Fibroblast of the aortic adventitia (primary cell): ENCODE data around the gene LRFN4. TPM values are rescaled to one million over a fixed set of nuclear protein-coding genes. Genes with fewer than 3 reads are reported as not detected.

ENCODE experiments used
- DNase-seq: peaks from one replicate; pipeline ENCODE4 v3.0.0-alpha.2; 2010; ENCODE audit warnings: low read depth
- H3K4me3 ChIP-seq: 2 replicates; pipeline ENCODE4 v1.5.1; 2011; ENCODE audit warnings: low read depth, mild to moderate bottlenecking, control low read depth, low read length, moderate library complexity
- total RNA-seq: library from RNA; depleted of rRNA; stranded (reverse); fragments of >200 nt; gene quantifications from 2 replicates; pipeline ENCODE4 v1.2.3, GENCODE V29; 2012; ENCODE audit warnings: low replicate concordance
- TF ChIP-seq, protein P1 (sequence below): IDR thresholded peaks from 2 replicates; pipeline ENCODE4 v1.5.1; 2011; ENCODE audit warnings: mild to moderate bottlenecking, low read length, control low read depth, inconsistent platforms; ENCODE audit not compliant: insufficient read depth

The LRFN4 gene
- total RNA-seq, 1 donor = 25.8 TPM

DNA sequence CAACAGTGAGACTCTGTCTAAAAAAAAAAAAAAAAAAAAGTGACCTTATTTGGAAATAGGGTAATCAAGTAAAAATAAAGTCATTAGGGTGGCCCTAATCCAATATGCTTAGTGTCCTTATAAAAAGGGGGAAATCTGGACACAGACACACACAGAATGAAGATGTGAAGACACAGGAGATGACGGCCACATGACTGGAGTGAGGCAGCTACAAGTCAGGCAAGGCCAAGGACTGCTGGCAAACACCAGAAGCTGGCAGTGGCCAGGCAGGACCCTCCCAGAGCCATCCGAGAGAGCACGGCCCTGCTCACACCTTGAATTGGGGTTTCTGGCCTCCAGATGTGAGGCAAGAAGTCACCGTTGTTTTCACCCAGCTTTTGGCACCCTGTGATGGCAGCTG is 28.6 kb downstream of the LRFN4 start:
- no peak overlapping the region for H3K4me3 ChIP-seq
- TF ChIP-seq, protein P1, sequence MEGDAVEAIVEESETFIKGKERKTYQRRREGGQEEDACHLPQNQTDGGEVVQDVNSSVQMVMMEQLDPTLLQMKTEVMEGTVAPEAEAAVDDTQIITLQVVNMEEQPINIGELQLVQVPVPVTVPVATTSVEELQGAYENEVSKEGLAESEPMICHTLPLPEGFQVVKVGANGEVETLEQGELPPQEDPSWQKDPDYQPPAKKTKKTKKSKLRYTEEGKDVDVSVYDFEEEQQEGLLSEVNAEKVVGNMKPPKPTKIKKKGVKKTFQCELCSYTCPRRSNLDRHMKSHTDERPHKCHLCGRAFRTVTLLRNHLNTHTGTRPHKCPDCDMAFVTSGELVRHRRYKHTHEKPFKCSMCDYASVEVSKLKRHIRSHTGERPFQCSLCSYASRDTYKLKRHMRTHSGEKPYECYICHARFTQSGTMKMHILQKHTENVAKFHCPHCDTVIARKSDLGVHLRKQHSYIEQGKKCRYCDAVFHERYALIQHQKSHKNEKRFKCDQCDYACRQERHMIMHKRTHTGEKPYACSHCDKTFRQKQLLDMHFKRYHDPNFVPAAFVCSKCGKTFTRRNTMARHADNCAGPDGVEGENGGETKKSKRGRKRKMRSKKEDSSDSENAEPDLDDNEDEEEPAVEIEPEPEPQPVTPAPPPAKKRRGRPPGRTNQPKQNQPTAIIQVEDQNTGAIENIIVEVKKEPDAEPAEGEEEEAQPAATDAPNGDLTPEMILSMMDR = no peak
- DNase-seq = no peak

DNA sequence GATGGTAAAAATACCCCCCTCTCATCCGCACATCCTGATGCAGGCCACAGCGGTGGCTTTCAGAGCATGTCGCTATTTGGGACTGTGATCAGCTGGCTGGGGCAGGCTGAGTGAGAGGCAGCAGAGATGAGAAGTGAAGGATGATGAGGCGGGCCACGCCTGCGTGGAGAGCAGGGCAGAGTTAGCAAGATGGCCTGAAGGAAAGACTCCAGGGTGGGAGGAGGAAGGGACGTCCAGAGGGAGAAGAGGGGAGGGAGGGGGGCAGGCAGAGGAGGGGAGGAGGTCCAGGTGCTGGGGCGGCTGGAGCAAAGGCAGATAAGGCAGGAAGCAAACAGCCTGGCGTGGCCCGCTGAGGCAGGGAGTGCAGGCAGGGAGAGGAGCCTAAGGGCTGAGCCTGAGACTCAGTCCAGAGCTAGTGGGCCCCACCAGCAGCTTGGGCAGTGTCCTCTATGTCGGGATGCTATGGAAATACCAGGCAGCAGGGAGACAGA is 29.1 kb downstream of the LRFN4 start:
- TF ChIP-seq, protein P1 = no peak
- DNase-seq = no peak

DNA sequence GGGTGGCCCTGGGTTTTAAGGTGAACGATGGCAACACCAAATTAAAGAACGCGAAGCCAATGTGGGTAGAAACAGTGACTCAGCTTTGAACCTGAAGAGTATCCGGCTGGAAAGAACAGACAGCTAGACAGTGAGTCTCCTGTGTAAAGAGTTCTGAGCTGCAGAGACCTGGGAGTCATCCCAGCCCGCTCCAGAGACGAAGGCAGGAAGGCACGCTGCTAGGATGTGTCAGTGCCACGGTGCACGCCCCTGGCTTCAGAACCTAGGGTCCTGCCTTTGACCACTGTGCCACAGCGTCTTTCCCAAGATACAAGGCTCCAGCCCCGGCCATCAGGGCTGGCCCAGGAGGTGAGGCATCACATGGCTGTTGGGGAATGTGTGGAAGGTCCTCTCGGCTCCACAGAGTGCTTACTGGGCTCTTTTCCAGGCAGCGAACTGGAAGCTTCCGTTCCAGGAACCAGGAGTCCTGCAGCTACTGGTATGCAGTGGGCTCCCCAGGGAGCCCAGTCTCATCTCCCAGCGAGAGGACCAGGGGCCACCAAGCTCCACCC is 29.9 kb downstream of the LRFN4 start:
- H3K4me3 ChIP-seq = no peak overlapping the region
- DNase-seq = peak; percentile 34
- TF ChIP-seq, protein P1 = no peak

More for the DNA sequence above, 29.1 kb downstream of the LRFN4 start:
- no peak overlapping the region for H3K4me3 ChIP-seq

DNA sequence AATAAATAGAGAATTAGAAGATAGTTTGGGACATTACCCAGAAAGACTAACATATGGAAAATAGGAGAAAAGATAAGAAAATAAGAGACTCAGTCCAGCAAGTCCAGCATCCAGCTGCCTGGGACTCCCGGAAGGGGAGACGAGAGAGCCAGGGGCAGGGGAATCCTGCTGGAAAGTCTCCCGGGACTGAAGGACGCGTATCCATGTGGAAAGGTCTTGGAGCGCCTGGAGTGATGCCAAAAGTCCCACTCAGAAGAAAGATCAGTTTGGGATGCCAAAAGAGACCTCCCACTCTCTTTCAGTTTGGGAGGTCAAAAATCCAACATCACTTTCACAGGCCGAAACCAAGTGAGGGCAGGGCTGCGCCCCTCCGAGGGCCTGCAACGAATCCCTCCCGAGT is 30.7 kb downstream of the LRFN4 start:
- no peak for DNase-seq
- H3K4me3 ChIP-seq = no peak overlapping the region
- TF ChIP-seq, protein P1 = no peak

GRCh38 chr11:66888282-66888681 is 31.4 kb downstream of the LRFN4 start:
- TF ChIP-seq, protein P1 = no peak
- DNase-seq = no peak
- no peak overlapping the region for H3K4me3 ChIP-seq

- no peak for DNase-seq
- no peak overlapping the region for H3K4me3 ChIP-seq
- TF ChIP-seq, protein P1 = no peak
Measured at GRCh38 chr11:66889960-66890359, 33.1 kb downstream of the LRFN4 start.
